Heart left ventricle (tissue), 13 donors: ENCODE data around the gene VWA1.

ENCODE experiments used
- POLR2A ChIP-seq, 2 donors: fragments of 450-650 bp; IDR thresholded peaks; one replicate each; pipeline ENCODE4 v1.6.1; 2017; ENCODE audit warnings: antibody characterized with exemption in 2 of 2, mild to moderate bottlenecking in 2 of 2, moderate library complexity in 2 of 2
- TF ChIP-seq, protein P1 (sequence below), 12 donors: fragments of 200-600 bp; sonication (generic) in 4 of 12; IDR thresholded peaks; one replicate each; pipeline versions ENCODE4 v1.5.0 to v1.8.0; 2018 to 2022; ENCODE audit warnings: antibody characterized with exemption in 12 of 12, mild to moderate bottlenecking in 5 of 12
- donor health status: ischemic (EF 13 %, LVEDD 7.1; RV severe dilation, severe dysfunction).
- donor health status: DM: no; HTN: yes; CAD: no.
- donor health status: DM: no; HTN: no; CAD: no.
- donor health status: ischemic (EF 25% LVEDD 6.9; RV normal size, moderate dysfunction).
- donor health status: ischemic (EF 25% LVEDD 5.7; RV mildly dilated, moderate dysfunction).
- donor health status: ischemic (EF 35%, LVEDD 5.7; RV mildly dilated, moderate dysfunction).
- donor health status: nonischemic (EF 11% LVEDD 7.7; RV severe dilation, severe dysfunction).
- donor health status: DM: yes; HTN: yes; CAD: no.
- donor health status: PGD.
- donor health status: ischemic (EF 29% LVEDD 5.4; RV normal size, mild dysfunction).
- donor health status: nonischemic (EF 23%, LVEDD 6.1; RV moderate dilation, normal function).

DNA sequence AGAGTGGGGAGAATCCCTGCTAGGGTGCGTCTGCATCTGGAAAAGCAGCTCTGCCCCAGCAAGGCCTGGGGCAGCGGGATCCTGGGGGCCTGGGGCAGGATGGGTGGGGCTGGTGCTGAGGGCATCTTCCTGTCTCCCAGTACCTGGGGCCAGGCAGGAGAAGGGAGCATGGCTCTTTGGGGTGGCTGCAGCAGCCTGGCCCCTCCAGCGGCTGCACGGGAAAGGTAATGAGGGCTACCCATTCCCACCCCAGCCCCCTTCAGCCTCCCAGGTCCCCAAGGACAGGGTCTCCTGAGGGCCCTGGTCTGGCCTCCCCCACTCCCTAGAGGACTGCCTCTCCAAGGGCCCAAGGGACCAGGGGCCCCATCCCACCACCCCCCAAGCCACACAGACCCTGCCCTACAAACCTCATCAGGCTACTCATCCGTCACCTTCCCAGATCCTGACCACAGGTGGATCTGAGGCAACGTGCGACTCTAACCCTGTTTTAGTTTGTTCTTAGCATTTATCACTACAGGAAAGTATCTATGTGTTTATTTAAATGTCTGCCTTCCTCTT lies 13.5 kb upstream of the VWA1 start:
- TF ChIP-seq, protein P1, sequence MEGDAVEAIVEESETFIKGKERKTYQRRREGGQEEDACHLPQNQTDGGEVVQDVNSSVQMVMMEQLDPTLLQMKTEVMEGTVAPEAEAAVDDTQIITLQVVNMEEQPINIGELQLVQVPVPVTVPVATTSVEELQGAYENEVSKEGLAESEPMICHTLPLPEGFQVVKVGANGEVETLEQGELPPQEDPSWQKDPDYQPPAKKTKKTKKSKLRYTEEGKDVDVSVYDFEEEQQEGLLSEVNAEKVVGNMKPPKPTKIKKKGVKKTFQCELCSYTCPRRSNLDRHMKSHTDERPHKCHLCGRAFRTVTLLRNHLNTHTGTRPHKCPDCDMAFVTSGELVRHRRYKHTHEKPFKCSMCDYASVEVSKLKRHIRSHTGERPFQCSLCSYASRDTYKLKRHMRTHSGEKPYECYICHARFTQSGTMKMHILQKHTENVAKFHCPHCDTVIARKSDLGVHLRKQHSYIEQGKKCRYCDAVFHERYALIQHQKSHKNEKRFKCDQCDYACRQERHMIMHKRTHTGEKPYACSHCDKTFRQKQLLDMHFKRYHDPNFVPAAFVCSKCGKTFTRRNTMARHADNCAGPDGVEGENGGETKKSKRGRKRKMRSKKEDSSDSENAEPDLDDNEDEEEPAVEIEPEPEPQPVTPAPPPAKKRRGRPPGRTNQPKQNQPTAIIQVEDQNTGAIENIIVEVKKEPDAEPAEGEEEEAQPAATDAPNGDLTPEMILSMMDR (IDR thresholded peaks at IDR 0.05): no peak
- TF ChIP-seq POLR2A (IDR thresholded peaks at IDR 0.05): no peak
